K562 (cell line): ENCODE measurements around the gene TMEM120B. TPM values are rescaled to one million over a fixed set of nuclear protein-coding genes. Genes with fewer than 3 reads are reported as not detected.
A peak's percentile ranks its signal among the peaks of the same experiment; 100 is the strongest.

Experiments
- ATF3 ChIP-seq, 2 experiments: fragments of 450-650 bp in 1 of 2; sonication (generic) in 1 of 2; formaldehyde crosslinking in 1 of 2; IDR thresholded peaks in 1 of 2; conservative IDR thresholded peaks in 1 of 2; 2 replicates each; pipeline versions ENCODE4 v1.6.1 to v1.8.1; 2016 to 2023; ENCODE audit warnings: mild to moderate bottlenecking in 2 of 2, moderate library complexity in 2 of 2, inconsistent platforms in 1 of 2, missing genetic modification reagents in 1 of 2
- CREB3L1 ChIP-seq: fragments of 450-650 bp; IDR thresholded peaks from 2 replicates; pipeline ENCODE4 v1.6.1; 2014; ENCODE audit warnings: low read depth, mild to moderate bottlenecking, moderate library complexity, borderline replicate concordance
- CTBP1 ChIP-seq: fragments of 450-650 bp; IDR thresholded peaks from 2 replicates; pipeline ENCODE4 v1.6.1; 2016; ENCODE audit warnings: borderline replicate concordance
- E2F8 ChIP-seq: fragments of 450-650 bp; IDR thresholded peaks from 2 replicates; pipeline ENCODE4 v1.7.1; 2018; ENCODE audit warnings: mild to moderate bottlenecking, low read depth; ENCODE audit not compliant: partially characterized antibody
- ERF ChIP-seq: fragments of 450-650 bp; formaldehyde crosslinking; IDR thresholded peaks from 2 replicates; pipeline ENCODE4 v1.4.0; 2020; ENCODE audit warnings: mild to moderate bottlenecking, mixed read lengths
- HDAC2 ChIP-seq: fragments of 450-650 bp; IDR thresholded peaks from 2 replicates; pipeline ENCODE4 v1.6.1; 2016; ENCODE audit warnings: mild to moderate bottlenecking
- HMGN3 ChIP-seq: IDR thresholded peaks from 2 replicates; pipeline ENCODE4 v1.6.1; 2011; ENCODE audit warnings: borderline replicate concordance, low read depth, mild to moderate bottlenecking, mixed read lengths, low read length; ENCODE audit not compliant: insufficient read length; ENCODE audit errors: extremely low read depth
- KAT8 ChIP-seq: fragments of 450-650 bp; IDR thresholded peaks from 2 replicates; pipeline ENCODE4 v1.6.1; 2016; ENCODE audit warnings: low read depth, mild to moderate bottlenecking
- MLLT1 ChIP-seq, 2 experiments: fragments of 450-650 bp; IDR thresholded peaks; 2 replicates each; pipeline ENCODE4 v1.6.1; 2016
- PML ChIP-seq: IDR thresholded peaks from 2 replicates; pipeline ENCODE4 v1.6.1; 2012; ENCODE audit warnings: low read length, inconsistent platforms
- POLR2B ChIP-seq: fragments of 450-650 bp; IDR thresholded peaks from 2 replicates; pipeline ENCODE4 v1.6.1; 2018; ENCODE audit warnings: low read depth; ENCODE audit not compliant: partially characterized antibody
- RCOR1 ChIP-seq, 2 experiments: IDR thresholded peaks; 2 replicates each; pipeline ENCODE4 v1.6.1; 2012; ENCODE audit warnings: low read depth in 2 of 2, low read length in 2 of 2, borderline replicate concordance in 1 of 2, improper control_type of control experiment in 1 of 2
- SMARCE1 ChIP-seq: fragments of 450-650 bp; IDR thresholded peaks from 2 replicates; pipeline ENCODE4 v1.7.1; 2016; ENCODE audit warnings: mild to moderate bottlenecking
- SUPT5H ChIP-seq: fragments of 450-650 bp; IDR thresholded peaks from 2 replicates; pipeline ENCODE4 v1.6.1; 2016
- TAF9B ChIP-seq: fragments of 450-650 bp; IDR thresholded peaks from 2 replicates; pipeline ENCODE4 v1.6.1; 2018; ENCODE audit warnings: mild to moderate bottlenecking; ENCODE audit not compliant: partially characterized antibody
- TCF7 ChIP-seq: sonication (generic); IDR thresholded peaks from 2 replicates; pipeline ENCODE4 v1.6.1; 2016; ENCODE audit warnings: antibody characterized with exemption, borderline replicate concordance
- TRIM28 ChIP-seq: fragments of 450-650 bp; IDR thresholded peaks from 2 replicates; pipeline ENCODE4 v1.6.1; 2017
- WHSC1 ChIP-seq: IDR thresholded peaks from one replicate; pipeline ENCODE4 v1.6.1; 2012; ENCODE audit warnings: low read length, control low read depth, inconsistent platforms
- ZBED1 ChIP-seq: IDR thresholded peaks from 2 replicates; pipeline ENCODE4 v1.6.1; 2014
- ZFX ChIP-seq: sonication (generic); formaldehyde crosslinking; IDR thresholded peaks from 2 replicates; pipeline ENCODE4 v1.8.0; 2022; ENCODE audit warnings: mild to moderate bottlenecking, missing genetic modification reagents, moderate library complexity
- ZNF217 ChIP-seq: sonication (generic); formaldehyde crosslinking; IDR thresholded peaks from 2 replicates; pipeline ENCODE4 v1.8.0; 2022; ENCODE audit warnings: mild to moderate bottlenecking, missing genetic modification reagents
- polyA plus RNA-seq, 8 experiments: library from polyadenylated mRNA; depleted of rRNA in 4 of 8; stranded (reverse) in 5 of 8; unstranded in 3 of 8; fragments of >200 nt; fragmentation: Nextera tagmentation in 2 of 8; fragmentation: Illumina TruSeq in 1 of 8; extraction: Ambion mirVana in 2 of 8; extraction: Trizol in 1 of 8; gene quantifications; 2 replicates each; pipeline versions ENCODE4 v1.2.1 to v1.2.3, GENCODE V29; 2011 to 2014; ENCODE audit warnings: inconsistent platforms in 1 of 8, missing spikeins in 1 of 8
- total RNA-seq, 7 experiments: library from RNA; depleted of rRNA in 6 of 7; stranded (reverse); fragments of >200 nt in 6 of 7; fragmentation: Illumina TruSeq in 2 of 7; extraction: Trizol in 2 of 7; gene quantifications; 2 replicates each; pipeline versions ENCODE4 v1.2.1 to v1.2.3, GENCODE V29; 2011 to 2021; ENCODE audit warnings: low replicate concordance in 1 of 7

The TMEM120B gene
- total and polyA plus RNA-seq, 9 of the 15 experiments (the other 6 are each of a cell fraction or from before 2014, with no cell fraction given), result 1.7 to 18.6 (median 7.4) TPM

- peak; percentile 76 for TF ChIP-seq ATF3 (IDR thresholded peaks at IDR 0.05)
- TF ChIP-seq ATF3 (CRISPR knock-in tag; conservative IDR thresholded peaks at IDR 0.05), result no peak
- peak; percentile 69; the same call in 1 of the 2 replicates for TF ChIP-seq SUPT5H
- no peak for TF ChIP-seq E2F8
- peak; percentile 15; the same call in 1 of the 2 replicates for TF ChIP-seq CTBP1
- TF ChIP-seq CREB3L1, result 0 out of 2 replicates have a peak, but pooled peaks have one; percentile 14
- TF ChIP-seq ZFX (CRISPR knock-in tag), result peak; percentile 66
- TF ChIP-seq WHSC1, result no peak
- TF ChIP-seq PML, result 0 out of 2 replicates have a peak, but pooled peaks have one; percentile 36
- 0 out of 2 replicates have a peak, but pooled peaks have one; percentile 13 for TF ChIP-seq TCF7
- peak; percentile 17 to 42; a peak in 2 of 4 replicates for TF ChIP-seq RCOR1 (IDR thresholded peaks at IDR 0.05; ENCODE audit: borderline replicate concordance in 1 of 2, low read depth in 2 of 2, low read length in 2 of 2)
- no peak for TF ChIP-seq KAT8
- peak; percentile 68 for TF ChIP-seq POLR2B
- no peak for TF ChIP-seq ZNF217 (CRISPR knock-in tag)
- peak; percentile 50 for TF ChIP-seq TAF9B
- no peak for TF ChIP-seq HDAC2
- 0 out of 2 replicates have a peak, but pooled peaks have one; percentile 24 for TF ChIP-seq ZBED1
- peak; percentile 51; the same call in 1 of the 2 replicates for TF ChIP-seq ERF (CRISPR knock-in tag)
- TF ChIP-seq TRIM28, result no peak
- TF ChIP-seq SMARCE1, result peak; percentile 78
- peak; percentile 94 for TF ChIP-seq HMGN3
- TF ChIP-seq MLLT1 (IDR thresholded peaks at IDR 0.05), result peak; percentile 36 to 56; a peak in 2 of 4 replicates
Observed at GRCh38 chr12:121799842-121800693, 87.5 kb downstream of the TMEM120B start (continued).
